GM12875 (cell line): ENCODE measurements around the gene TP63.

Source experiments
- H3K4me3 ChIP-seq: one replicate; pipeline ENCODE4 v1.5.1; 2011; ENCODE audit warnings: low read depth, low read length, control low read depth
- CTCF ChIP-seq: IDR thresholded peaks from 2 replicates; pipeline ENCODE4 v1.5.1; 2011; ENCODE audit warnings: low read depth, mild to moderate bottlenecking, control low read depth, inconsistent platforms, low read length, moderate library complexity, borderline replicate concordance; ENCODE audit not compliant: insufficient read depth

TP63 gene

GRCh38 chr3:189903562-189904250 is 272.5 kb downstream of the TP63 start:
- no peak for TF ChIP-seq CTCF
- no peak overlapping the region for H3K4me3 ChIP-seq

GRCh38 chr3:189907803-189908202 is 276.6 kb downstream of the TP63 start:
- H3K4me3 ChIP-seq, result no peak overlapping the region
- TF ChIP-seq CTCF, result no peak

GRCh38 chr3:189908646-189909045 is 277.5 kb downstream of the TP63 start:
- TF ChIP-seq CTCF, result no peak

GRCh38 chr3:189909139-189909538 is 277.9 kb downstream of the TP63 start:
- no peak overlapping the region for H3K4me3 ChIP-seq
- no peak for TF ChIP-seq CTCF

More at GRCh38 chr3:189908646-189909045, 277.5 kb downstream of the TP63 start:
- H3K4me3 ChIP-seq, result no peak overlapping the region

GRCh38 chr3:189909573-189909972 is 278.4 kb downstream of the TP63 start:
- TF ChIP-seq CTCF, result no peak
- no peak overlapping the region for H3K4me3 ChIP-seq

GRCh38 chr3:189911001-189911400 is 279.8 kb downstream of the TP63 start:
- H3K4me3 ChIP-seq, result no peak overlapping the region
- no peak for TF ChIP-seq CTCF

- no peak for TF ChIP-seq CTCF
- H3K4me3 ChIP-seq, result no peak overlapping the region
These were observed 283.6 kb downstream of the TP63 start for GRCh38 chr3:189914799-189915198.
